Right lobe of liver (tissue), 6 donors: Measurements from ENCODE around the gene OR56A1. TPM values are rescaled to one million over a fixed set of nuclear protein-coding genes. Genes with fewer than 3 reads are reported as not detected.

Experiments
- ATAC-seq, 4 donors: fragments of 200-7000 bp; cut with Tn5 transposase; one replicate each; pipeline ENCODE4 v1.9.1; 2020; ENCODE audit warnings: mild to moderate bottlenecking in 4 of 4, moderate library complexity in 4 of 4
- DNase-seq, 3 donors: peaks; one replicate each; pipeline ENCODE4 v3.0.0-alpha.2; 2020
- H3K27ac ChIP-seq, 3 donors: fragments of 200-600 bp; one replicate each; pipeline ENCODE4 v1.8.0; 2022
- H3K27me3 ChIP-seq, 2 donors: fragments of 200-600 bp; one replicate each; pipeline ENCODE4 v1.8.0; 2022
- H3K36me3 ChIP-seq, 4 donors: fragments of 200-600 bp; sonication (generic) in 1 of 4; one replicate each; pipeline versions ENCODE4 v1.5.1 to v1.8.0; 2017 to 2022; ENCODE audit warnings: control low read depth in 1 of 4
- H3K4me1 ChIP-seq, 4 donors: fragments of 200-600 bp; sonication (generic) in 1 of 4; one replicate each; pipeline versions ENCODE4 v1.5.1 to v1.8.0; 2017 to 2022; ENCODE audit warnings: control low read depth in 1 of 4
- H3K4me3 ChIP-seq, 3 donors: fragments of 200-600 bp; one replicate each; pipeline ENCODE4 v1.8.0; 2022
- H3K9me3 ChIP-seq, 4 donors: fragments of 200-600 bp; sonication (generic) in 1 of 4; one replicate each; pipeline versions ENCODE4 v1.5.1 to v1.8.0; 2017 to 2022; ENCODE audit warnings: control low read depth in 1 of 4
- POLR2A ChIP-seq: fragments of 450-650 bp; IDR thresholded peaks from one replicate; pipeline ENCODE4 v1.6.1; 2017; ENCODE audit warnings: antibody characterized with exemption, mild to moderate bottlenecking
- WGBS: methylation state at CpG from one replicate; pipeline ENCODE4 v1.1.6; 2018; ENCODE audit warnings: low coverage, low lambda C conversion rate; ENCODE audit not compliant: insufficient coverage; ENCODE audit errors: missing lambda C conversion rate; 5-methylcytosine and 5-hydroxymethylcytosine counted together
- intact Hi-C, 2 donors: fragments of 100-400 bp; cut with DNase I; formaldehyde crosslinking; loops; one replicate each; pipeline versions ENCODE4 v1.11.2 to v1.14.1; 2022
- small RNA-seq, 2 experiments: library from RNA; depleted of rRNA; stranded (forward); fragments of <200 nt; gene quantifications; one replicate each; pipeline ENCODE3, GENCODE V24; 2016
- total RNA-seq, 6 experiments: library from RNA; depleted of rRNA in 2 of 6; stranded (reverse); fragments of >200 nt in 2 of 6; fragmentation: NEBNext Ultra II Directional in 3 of 6; extraction: Animal tissue kit (Norgen Biotek cat#: 25700) in 3 of 6; gene quantifications; one replicate each; pipeline versions ENCODE4 v1.1.0 to v1.2.4, GENCODE V29; 2016 to 2023
- TF ChIP-seq, protein P1 (sequence below), 4 donors: fragments of 200-600 bp in 3 of 4; fragments of 450-650 bp in 1 of 4; IDR thresholded peaks; one replicate each; pipeline versions ENCODE4 v1.5.1 to v1.8.0; 2016 to 2022; ENCODE audit warnings: antibody characterized with exemption in 4 of 4, mild to moderate bottlenecking in 2 of 4
- donor health status: DM: no; HTN: yes; CAD: no.
- donor health status: DM: no; HTN: no; CAD: no.
- donor health status: DM: no; HTN: no; CAD: no.
- donor health status: DM: no; HTN: yes; CAD: no.
- donor health status: DM: no; HTN: yes; CAD: no.

OR56A1 gene
- total RNA-seq, 6 experiments from 2014 or later, result not detected

- no peaks in the 10 kb centered on the region for H3K9me3 ChIP-seq
- H3K4me3 ChIP-seq, result no peak overlapping the region
- H3K27ac ChIP-seq, result no peak overlapping the region
- no peaks in the 10 kb centered on the region for H3K36me3 ChIP-seq
- H3K4me1 ChIP-seq, result no peaks in the 10 kb centered on the region
- ATAC-seq, result no peak
- no peak for TF ChIP-seq POLR2A
- TF ChIP-seq, protein P1, sequence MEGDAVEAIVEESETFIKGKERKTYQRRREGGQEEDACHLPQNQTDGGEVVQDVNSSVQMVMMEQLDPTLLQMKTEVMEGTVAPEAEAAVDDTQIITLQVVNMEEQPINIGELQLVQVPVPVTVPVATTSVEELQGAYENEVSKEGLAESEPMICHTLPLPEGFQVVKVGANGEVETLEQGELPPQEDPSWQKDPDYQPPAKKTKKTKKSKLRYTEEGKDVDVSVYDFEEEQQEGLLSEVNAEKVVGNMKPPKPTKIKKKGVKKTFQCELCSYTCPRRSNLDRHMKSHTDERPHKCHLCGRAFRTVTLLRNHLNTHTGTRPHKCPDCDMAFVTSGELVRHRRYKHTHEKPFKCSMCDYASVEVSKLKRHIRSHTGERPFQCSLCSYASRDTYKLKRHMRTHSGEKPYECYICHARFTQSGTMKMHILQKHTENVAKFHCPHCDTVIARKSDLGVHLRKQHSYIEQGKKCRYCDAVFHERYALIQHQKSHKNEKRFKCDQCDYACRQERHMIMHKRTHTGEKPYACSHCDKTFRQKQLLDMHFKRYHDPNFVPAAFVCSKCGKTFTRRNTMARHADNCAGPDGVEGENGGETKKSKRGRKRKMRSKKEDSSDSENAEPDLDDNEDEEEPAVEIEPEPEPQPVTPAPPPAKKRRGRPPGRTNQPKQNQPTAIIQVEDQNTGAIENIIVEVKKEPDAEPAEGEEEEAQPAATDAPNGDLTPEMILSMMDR (IDR thresholded peaks at IDR 0.05), result no peak
- intact Hi-C loops, result no loop called here
- 42% methylated on average over 1 of the region's 1 CpG for WGBS
- DNase-seq, result no peak
- no peaks in the 10 kb centered on the region for H3K27me3 ChIP-seq
These were observed 47.1 kb downstream of the OR56A1 start for GRCh38 chr11:5983443-5983842.

DNA sequence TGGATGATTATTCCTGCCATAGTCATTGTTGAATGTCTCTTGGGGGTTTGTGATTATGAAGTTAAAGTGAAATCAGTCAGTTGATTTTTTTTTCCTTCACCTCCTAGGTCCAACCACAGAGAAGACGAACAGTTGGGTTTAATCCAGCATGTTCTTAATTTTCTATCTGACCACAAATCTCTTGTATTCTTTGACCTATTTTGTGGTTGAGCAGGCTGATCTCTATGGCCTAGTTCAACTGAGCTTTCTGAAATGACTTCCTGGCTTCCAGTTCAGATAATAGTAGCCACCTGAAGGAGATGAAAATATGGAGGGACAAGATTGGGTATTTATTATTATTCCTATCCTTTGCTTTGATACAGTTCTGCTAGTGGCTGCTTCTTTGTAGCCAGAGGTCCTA lies 57.0 kb downstream of the OR56A1 start:
- DNase-seq (no peak), ATAC-seq (no peak)
- Histone ChIP-seq H3K27me3 (no peaks in the 10 kb centered on the region), H3K9me3 (no peaks in the 10 kb centered on the region), H3K4me1 (no peaks in the 10 kb centered on the region), H3K4me3 (no peak overlapping the region), H3K36me3 (no peaks in the 10 kb centered on the region), H3K27ac (no peak overlapping the region)
- 18% methylated on average over 1 of the region's 1 CpG for WGBS
- intact Hi-C loops, result no loop called here
- no peak for TF ChIP-seq POLR2A
- TF ChIP-seq, protein P1 (IDR thresholded peaks at IDR 0.05), result no peak

Small RNA genes lying within 50 kb of the gene (small RNA-seq; reads per million reads assigned to genes)
- gene RNA5SP329, result 0.68 to 2.7 reads per million in 2 experiments

Other genes starting within 250 kb of the OR56A1 start
- gene OR52N5, start 247.4 kb downstream of the OR56A1 start, total RNA-seq, result not detected
- not detected for gene OR52N1, start 239.5 kb downstream of the OR56A1 start, total RNA-seq
- gene OR52N2, start 221.8 kb downstream of the OR56A1 start, total RNA-seq, result not detected
- not detected for gene OR52E6, start 188.9 kb downstream of the OR56A1 start, total RNA-seq
- gene OR52E8, start 173.1 kb downstream of the OR56A1 start, total RNA-seq, result not detected
- gene OR52E4, start 150.1 kb downstream of the OR56A1 start, total RNA-seq, result not detected
- not detected for gene OR52E5, start 137.6 kb downstream of the OR56A1 start, total RNA-seq
- not detected for gene OR56A3, start 88.5 kb downstream of the OR56A1 start, total RNA-seq
- gene OR56A5, start 62.3 kb downstream of the OR56A1 start, total RNA-seq, result not detected
- gene OR52L1, start 43.8 kb downstream of the OR56A1 start, total RNA-seq, result not detected
- under 1 TPM in 1 of 6 experiments, not detected in 5; 0.04 TPM for gene OR56A4, start 23.8 kb downstream of the OR56A1 start, total RNA-seq
- not detected for gene OR56B4, start 76.9 kb upstream of the OR56A1 start, total RNA-seq
- gene OR52B2, start 139.6 kb upstream of the OR56A1 start, total RNA-seq, result under 1 TPM in 1 of 6 experiments, not detected in 5; 0.20 TPM
- gene OR52W1, start 168.5 kb upstream of the OR56A1 start, total RNA-seq, result not detected
- gene C11orf42, start 174.8 kb upstream of the OR56A1 start, total RNA-seq, result not detected
- 10 to 100 TPM; 20.3 to 37.5 (median 27.8) TPM for gene FHIP1B, start 203.9 kb upstream of the OR56A1 start, total RNA-seq
- gene CNGA4, start 208.3 kb upstream of the OR56A1 start, total RNA-seq, result under 1 TPM in 1 of 6 experiments, not detected in 5; 0.25 TPM
- gene CCKBR, start 229.1 kb upstream of the OR56A1 start, total RNA-seq, result not detected